Measurements from ENCODE around the gene MEIKIN.
"Not testable (repeated sequence)": the region's sequence is repeated elsewhere in the genome, so short reads cannot be mapped to it uniquely, and the experiment has no call there.

Gene MEIKIN

DNA sequence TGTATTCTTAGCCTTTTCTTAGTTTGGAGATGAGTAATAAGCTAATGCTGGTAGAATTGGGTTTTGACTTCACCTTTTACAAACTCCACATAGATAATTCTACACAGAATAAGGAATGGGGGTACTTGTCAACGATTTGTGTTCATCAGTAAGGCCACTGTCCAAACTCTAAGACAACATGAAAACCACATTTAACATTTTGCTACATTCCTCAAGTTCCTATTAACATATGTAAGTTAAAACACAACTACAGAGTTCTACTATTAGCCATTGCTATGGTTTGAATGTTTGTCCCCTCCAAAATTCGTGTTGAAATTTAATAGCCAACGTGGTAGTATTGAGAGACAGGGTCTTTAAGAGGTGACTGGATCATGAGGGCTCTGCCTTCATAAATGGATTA is 31.9 kb downstream of the MEIKIN start:
- no peak for DNase-seq (ENCODE audit: low read depth, low spot score)

DNA sequence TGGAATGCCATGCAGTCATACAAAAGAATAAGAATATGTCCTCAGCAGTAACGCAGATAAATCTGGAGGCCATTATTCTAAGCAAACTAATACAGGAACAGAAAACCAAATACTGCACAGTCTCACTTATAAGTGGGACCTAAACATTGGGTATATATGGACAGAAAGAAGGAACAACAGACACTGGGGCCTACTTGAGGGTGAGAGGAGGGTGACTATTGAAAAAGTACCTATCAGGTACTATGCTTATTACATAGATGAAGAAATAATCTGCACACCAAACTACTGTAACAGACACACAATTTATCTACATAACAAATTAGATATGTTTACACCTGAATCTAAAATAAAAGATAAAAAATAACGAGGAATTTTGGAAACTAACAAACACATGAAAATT is 38.8 kb downstream of the MEIKIN start:
- no peak for DNase-seq (ENCODE audit: low read depth, low spot score)

DNA sequence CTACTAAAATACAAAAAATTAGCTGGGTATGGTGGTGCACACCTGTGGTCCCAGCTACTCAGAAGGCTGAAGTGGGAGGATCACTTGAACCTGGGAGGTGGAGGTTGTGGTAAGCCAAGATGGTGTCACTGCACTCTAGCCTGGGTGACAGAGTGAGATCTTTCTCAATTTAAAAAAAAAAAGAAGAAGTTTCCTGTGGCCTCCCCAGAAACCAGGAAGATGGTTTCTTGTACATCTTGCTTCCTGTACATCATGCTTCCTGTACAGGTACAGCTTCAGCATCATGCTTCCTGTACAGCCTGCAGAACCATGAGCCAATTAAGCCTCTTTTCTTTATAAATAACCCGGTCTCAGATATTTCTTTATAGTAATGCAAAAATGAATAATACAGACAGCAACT is 43.2 kb downstream of the MEIKIN start:
- not testable (repeated sequence) for DNase-seq (ENCODE audit: low read depth, low spot score)

DNA sequence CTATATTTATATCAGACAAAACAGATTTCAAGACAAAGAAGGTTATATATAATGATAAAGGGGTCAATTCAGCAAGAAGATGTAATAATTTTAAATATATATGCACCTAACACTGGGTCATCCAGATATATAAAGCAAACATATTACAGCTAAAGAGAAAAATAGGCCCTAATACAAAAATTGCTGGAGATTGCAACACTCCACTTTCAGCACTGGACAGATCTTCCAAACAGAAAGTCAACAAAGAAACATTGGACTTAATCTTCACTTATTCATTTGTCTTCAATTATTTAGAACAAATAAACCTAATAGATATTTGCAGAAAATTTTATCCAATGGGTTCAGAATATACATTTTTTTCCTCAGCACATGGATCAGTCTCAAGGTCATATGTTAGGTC is 45.8 kb downstream of the MEIKIN start:
- no peak for DNase-seq (ENCODE audit: low read depth, low spot score)

DNA sequence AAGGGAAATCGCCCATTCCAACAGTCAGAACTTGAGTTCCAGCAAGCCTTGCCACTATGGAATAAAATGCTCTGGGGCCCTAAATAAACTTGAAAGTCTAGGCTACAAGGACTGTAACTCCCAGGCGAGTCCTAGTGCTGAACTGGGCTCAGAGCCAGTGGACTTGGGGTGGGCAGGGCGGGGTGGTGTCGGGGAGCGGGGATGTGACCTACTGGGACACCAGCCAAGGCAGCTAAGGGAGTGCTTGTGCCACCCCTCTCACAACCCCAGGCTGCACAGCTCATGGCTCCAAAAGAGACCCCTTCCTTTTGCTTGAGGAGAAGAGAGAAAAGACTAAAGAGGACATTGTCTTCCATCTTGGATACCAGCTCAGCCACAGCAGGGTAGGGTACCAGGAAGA is 61.5 kb downstream of the MEIKIN start:
- DNase-seq (ENCODE audit: low read depth, low spot score), result no peak

DNA sequence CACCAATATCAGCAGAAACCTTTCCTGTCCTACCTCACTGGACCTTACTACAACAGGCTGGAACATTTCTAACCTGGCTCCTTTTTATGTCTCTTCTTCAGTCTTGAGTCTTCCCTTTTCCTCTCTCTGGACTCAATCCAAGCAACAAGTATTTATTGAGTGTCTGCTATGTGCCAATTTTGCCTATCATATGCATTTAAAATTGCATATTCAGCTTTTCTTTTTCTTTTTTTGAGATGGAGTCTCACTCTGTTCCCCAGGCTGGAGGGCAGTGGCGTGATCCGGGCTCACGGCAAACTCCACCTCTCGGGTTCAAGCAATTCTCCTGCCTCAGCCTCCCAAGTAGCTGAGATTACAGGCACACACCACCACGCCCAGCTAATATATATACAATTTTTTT is 65.8 kb downstream of the MEIKIN start:
- DNase-seq (ENCODE audit: low read depth, low spot score), result no peak

DNA sequence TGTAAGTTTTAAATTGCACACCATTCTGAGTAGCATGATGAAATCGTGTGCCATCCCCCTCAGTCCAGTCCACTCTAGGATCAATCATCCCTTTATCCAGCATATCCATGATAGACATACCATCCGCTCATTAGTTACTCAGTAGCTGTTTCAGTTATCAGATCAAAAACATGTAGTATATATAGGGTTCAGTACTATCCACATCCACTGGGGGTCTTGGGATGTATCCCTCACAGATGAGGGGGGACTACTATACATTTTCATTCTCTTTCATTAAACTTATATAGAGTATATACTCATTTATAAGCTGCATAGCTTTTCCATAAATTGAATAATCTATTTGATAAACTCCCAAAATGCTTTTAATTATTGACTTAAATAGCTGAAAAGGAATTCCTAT is 67.6 kb downstream of the MEIKIN start:
- DNase-seq (ENCODE audit: low read depth, low spot score), result no peak

DNA sequence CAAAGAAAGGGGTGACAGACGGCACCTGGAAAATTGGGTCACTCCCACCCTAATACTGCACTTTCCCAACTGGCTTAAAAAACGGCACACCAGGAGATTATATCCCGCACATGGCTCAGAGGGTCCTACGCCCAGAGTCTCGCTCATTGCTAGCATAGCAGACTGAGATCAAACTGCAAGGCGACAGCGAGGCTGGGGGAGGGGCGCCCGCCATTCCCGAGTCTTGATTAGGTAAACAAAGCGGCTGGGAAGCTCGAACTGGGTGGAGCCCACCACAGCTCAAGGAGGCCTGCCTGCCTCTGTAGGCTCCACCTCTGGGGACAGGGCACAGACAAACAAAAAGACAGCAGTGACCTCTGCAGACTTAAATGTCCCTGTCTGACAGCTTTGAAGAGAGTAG is 74.2 kb downstream of the MEIKIN start:
- DNase-seq (ENCODE audit: low read depth, low spot score), result not testable (repeated sequence)

DNA sequence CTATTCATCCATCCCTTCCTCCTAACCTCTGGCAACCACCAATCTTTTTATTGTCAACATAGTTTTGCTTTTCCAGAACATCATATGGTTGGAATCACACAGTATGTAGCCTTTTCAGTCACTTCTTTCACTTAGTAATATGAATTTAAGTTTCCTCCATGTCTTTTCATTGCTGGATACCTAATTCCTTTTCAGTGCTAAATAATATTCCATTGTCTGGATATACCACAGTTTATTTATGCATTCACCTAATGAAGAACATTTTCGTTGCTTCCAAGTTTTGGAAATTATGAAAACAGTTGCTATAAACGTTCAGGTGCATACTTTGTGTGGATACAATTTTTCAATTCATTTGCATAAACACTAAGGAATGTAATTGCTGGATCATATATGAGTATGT is 77.9 kb downstream of the MEIKIN start:
- no peak for DNase-seq (ENCODE audit: low read depth, low spot score)

DNA sequence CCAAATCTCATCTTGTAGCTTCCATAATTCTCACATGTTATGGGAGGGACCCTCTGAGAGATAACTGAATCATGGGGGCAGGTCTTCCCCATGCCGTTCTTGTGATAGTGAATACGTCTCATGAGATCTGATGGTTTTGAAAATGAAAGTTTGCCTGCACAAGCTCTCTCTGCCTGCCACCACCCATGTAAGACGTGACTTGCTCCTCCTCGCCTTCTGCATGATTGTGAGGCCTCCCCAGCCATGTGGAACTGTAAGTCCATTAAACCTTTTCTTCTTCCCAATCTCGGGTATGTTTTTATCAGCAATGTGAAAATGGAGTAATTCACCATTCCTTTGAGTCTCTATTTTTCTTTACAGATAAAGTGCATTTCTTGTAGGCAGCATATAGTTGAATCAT is 81.8 kb downstream of the MEIKIN start:
- DNase-seq (ENCODE audit: low read depth, low spot score), result no peak

DNA sequence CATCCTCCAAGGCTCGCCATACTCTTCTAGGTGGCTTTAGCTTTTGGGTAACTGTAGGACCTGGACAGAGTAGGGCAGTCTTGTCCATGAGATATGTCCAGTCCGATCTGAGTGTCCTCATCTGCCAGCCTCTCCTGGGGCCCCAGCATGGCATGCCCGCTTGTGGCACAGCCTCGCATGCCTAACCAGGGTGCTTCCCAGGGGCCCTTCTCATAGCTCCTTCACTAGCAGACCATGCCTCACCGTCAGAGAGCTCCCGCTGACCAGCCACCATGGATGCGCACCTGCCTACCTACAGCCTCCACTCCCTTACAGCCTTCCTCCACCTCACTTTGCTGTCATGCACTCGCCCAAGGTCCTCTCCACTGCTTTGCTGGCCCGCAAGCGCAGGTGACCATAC is 88.1 kb downstream of the MEIKIN start:
- no peak for DNase-seq (ENCODE audit: low read depth, low spot score)

DNA sequence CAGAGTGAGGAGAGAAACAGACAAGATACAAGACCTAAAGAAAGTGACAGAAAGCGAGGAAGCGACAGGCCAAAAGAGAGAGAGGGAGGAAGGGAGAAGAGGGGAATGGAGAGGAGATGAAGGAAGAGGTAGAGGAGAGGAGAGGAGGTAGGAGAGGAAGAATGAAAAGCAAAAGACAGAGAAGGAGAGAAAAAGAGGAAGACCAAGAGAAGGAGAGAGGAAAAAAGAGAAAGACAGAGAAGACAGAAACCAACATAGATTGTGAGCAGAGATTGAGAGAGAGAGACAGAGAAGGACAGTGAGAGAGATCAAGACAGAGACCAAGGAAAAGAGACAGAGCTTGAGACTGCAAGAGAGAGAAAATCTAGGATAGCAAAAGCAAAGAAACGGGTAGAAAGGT is 90.0 kb downstream of the MEIKIN start:
- no peak for DNase-seq (ENCODE audit: low read depth, low spot score)

DNA sequence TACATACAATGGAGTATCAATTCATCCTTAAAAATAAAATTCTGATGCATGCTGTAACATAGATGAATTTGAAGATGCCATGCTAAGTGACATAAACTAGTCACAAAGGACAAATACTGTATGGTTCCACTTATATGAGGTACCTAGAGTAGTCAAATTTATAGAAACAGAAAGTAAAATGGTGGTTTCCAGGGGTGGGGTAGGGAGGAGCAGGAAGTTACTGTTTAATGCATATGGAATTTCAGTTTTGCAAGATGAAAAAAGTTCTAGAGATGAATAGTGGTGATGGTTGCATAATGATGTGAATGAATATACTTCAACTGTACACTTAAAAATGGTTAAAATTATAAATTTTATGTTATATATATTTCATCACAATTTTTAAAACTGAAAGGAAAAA is 91.3 kb downstream of the MEIKIN start:
- DNase-seq (ENCODE audit: low read depth, low spot score), result no peak

DNA sequence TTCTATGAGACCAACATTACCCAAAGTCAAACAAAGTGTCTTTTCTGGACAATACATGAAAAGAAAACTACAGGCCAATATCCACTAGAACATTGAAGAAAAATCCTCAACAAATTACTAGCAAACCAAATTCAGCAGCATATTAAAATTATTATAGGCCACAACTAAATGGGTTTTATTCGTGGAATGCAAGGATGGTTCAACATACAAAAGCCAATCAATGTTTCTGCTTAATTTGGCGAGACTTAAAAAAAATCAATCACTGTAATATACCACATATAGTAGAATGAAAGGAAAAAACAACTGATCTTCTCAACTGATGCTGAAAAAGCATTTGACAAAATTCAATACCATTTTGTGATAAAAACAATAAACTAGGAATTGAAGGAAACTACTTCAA is 96.8 kb downstream of the MEIKIN start:
- DNase-seq (ENCODE audit: low read depth, low spot score), result no peak

DNA sequence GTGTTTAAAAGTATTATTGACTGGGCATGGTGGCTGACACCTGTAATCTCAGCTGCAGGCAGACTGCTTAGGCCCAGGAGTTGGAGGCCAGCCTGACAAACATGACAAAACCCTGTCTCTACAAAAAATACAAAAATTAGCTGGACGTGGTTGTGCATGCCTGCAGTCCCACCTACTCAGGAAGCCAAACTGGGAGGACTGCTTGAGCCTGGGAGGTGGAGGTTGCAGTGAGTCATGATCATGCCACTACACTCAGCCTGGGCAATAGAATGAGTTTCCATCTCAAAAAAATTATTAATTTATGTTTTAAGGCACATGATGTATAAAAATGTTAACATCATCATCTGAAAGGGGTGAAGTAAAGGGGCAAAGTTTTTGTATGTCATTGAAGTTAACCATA is 98.9 kb downstream of the MEIKIN start:
- no peak for DNase-seq (ENCODE audit: low read depth, low spot score)

DNA sequence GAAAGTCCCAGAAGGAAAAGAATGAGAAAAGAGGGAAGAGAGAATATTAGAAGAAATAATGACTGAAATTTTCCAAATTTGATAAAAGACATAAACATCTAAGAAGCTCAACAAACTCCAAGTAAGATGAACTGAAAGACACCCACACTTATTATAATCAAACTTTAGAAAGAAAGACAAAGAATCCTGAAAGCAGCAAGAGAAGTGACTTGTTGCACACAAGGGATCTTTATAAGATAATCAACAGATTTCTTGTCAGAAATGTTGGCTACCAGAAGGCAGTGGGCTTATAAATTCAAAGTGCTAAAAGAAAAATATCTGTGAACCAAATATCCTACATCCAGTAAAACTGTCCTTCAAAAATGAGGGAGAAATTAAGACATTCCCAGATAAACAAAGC is 99.6 kb downstream of the MEIKIN start:
- DNase-seq (ENCODE audit: low read depth, low spot score), result no peak

DNA sequence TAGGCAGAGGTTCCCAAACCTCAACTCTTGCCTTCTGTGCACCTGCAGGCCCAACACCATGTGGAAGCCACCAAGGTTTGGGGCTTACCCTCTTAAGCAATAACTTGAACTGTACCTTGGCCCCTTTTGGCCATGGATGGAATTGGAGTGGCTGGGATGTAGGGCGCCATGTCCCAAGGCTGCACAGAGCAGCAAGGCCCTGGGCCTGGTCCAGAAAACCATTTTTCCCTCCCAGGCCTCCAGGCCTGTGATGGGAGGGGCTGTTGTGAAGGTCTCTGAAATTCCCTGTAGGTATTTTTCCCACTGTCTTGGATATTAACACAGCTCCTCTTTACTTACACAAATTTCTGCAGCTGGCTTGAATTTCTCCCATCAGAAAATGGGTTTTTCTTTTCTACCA is 102.5 kb downstream of the MEIKIN start:
- not testable (repeated sequence) for DNase-seq (ENCODE audit: low read depth, low spot score)

DNA sequence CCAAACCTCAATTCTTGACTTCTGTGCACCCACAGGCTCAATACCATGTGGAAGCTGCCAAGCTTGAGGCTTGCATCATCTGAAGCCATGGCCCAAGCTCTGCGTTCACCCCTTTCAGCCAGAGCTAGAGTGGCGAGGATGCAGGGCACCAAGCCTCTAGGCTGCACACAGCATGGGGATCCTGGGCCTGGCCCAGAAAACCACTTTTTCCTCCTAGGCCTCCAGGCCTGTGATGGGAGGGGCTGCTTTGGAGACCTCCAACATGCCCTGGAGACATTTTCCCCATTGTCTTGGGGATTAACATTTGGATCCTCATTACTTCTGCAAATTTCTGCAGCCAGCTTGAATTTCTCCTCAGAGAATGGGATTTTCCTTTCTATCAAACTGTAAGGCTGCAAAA is 112.8 kb downstream of the MEIKIN start:
- DNase-seq (ENCODE audit: low read depth, low spot score), result not testable (repeated sequence)

DNA sequence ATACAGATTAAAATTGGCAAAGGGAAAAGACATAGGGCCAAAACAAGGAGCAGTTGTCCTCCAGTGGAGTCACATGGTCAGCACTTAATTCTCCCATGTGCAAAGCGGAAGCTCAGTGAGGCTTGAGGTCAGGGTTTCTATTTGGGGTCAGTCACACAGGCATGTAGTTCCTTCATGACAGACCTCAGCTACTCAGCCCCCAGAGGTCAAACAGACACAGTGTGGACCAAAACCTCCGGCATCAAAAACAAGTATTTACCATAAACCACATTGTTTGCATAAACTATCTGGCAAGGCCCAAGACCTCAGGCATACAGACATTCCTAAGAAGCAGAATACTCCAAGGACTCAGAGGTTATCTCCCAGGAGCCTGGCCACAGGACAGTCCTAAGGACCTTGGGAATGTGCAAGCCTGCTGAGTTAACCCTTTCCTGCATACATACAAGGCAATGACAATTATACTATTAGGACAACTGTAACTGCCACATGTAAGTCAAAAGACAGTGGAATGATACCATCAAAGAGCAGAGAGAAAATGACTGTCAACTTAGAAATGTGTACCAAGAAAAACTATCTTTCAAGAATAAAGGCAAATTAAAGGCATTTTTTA is 120.0 kb downstream of the MEIKIN start:
- DNase-seq (ENCODE audit: low read depth, low spot score), result no peak

DNA sequence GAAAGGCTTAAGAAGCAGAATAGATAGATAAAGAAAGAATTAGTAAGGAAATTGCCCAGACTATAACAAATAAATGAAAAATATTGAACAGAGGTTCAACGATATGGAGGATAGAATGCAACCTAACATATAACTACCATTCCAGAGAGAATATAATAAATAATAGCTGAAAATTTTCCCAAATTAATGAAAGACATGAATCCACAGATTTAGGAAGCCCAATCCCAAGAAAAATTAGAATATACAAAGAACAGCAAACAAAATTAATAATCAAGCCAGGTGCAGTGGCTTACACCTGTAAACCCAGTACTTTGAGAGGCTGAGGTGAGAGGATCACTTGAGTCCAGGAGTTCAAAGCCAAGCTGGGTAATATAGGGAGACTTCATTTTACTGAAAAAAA is 120.8 kb downstream of the MEIKIN start:
- no peak for DNase-seq (ENCODE audit: low read depth, low spot score)

DNA sequence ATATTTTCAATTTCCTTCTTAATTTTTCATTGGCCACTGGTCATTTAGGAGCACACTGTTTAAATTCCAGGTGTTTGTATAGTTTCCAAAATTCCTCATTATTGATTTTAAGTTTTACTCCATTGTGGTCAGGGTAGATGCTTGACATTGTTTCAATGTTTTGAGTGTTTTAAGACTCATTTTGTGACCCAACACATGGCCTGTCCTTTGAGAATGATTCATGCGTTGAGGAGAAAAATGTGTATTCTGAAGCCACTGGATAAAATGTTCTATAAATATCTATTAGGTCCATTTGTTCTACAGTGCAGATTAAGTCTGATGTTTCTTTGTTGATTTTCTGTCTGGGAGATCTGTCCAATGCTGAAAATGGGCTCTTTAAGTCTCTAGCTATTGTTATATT is 124.2 kb downstream of the MEIKIN start:
- no peak for DNase-seq (ENCODE audit: low read depth, low spot score)

DNA sequence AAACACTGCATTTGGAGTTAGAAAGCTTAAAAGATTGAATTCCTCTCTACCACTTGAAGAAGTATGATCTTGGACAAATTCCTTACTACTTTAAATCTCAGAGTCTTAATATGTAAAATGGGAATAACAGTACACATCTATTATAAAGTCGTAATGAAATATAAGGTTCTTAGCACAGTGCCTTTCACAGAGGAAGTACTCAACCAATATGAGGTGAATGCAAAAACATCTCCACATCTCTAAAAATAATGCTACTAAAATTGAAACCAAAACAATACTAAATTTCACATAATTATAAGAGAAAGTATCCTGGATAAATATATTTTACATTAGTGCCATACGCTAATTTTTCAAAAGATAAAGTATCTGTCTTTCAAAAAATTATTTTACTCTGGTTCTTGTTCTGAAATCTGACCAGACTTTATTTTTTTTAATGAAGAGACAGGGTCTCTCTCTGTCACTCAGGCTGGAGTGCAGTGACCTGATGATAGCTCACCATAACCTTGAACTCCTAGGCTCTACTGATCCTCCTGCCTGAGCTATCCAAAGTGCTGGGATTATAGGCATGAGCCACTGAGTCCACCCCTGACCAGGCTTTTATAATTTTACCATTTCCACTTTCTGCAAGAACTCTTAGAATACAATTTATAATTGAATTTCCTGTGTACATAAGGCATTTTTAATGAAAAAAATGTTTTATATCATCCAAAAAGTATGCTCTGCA is 127.3 kb downstream of the MEIKIN start:
- DNase-seq (ENCODE audit: low read depth, low spot score), result no peak

DNA sequence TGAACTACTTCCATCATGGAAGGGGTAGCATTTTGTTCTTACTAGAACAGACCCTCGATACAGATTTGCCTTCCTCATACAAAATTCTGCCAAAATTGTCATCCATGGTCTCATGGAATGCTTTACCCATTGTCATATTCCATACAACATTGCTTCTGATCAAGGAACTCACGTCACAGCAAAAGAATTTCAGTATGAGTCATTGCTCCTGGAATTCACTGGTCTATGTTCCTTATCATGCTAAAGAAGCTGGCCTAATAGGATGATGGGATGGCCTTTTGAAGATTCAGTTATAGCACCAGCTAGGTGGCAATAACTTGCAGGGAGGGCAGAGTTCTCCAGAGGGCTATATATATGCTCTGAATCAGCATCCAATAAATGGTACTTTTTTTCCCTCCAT is 130.5 kb downstream of the MEIKIN start:
- DNase-seq (ENCODE audit: low read depth, low spot score), result peak; percentile 60

Measured in iPS DF 19.7 (cell line).